ENCODE data around the gene FARSB. TPM values are rescaled to one million over a fixed set of nuclear protein-coding genes. Genes with fewer than 3 reads are reported as not detected.

The FARSB gene
- total RNA-seq, 1 experiment from 2014 or later: 50.7 TPM

DNA sequence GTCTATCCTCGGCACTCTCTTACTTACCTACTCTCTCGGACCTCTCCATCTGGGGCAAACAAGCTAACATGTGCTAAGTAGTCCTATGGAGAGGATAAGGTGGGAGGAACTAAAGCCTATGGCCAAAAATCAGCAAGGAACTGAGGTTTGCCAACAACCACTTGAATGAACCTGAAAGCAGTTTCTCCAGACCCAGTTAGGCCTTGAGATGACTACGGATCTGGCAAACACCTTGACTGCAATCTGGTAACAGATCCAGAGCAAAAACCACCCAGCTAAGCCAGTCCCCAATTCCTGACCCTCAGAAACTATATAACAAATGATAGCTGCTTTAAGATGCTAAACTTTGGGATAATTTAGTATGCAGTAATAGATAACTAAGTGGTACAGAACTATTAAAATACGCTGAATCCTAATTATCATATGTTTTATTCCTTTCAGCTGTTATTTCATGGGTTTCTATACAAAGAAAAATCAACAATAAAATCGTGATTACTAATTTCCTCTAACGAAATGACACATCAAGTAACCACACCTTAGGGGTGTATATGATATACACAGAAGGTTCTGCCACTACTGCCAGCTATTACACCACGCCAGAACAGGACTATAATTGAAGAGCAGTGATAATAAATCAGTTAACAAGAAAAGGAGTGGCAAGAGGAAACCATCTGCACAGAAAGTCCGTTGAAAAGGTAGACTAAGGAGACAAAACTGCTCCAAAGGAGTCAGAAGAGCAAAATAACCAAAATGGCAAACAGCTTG lies 3.2 kb downstream of the FARSB start:
- peaks cover 0 to 22% of the 10 kb centered on the region in 2 experiments; a peak in 2 of 4 replicates for H3K4me1 ChIP-seq (ENCODE audit: control insufficient read depth in 1 of 2, insufficient read depth in 2 of 2, low read length in 2 of 2)
- H3K79me2 ChIP-seq (ENCODE audit: insufficient read depth, low read length): peaks cover 90% of the 10 kb centered on the region
- H2AFZ ChIP-seq (ENCODE audit: low read depth, low read length, poor library complexity, severe bottlenecking): no peak overlapping the region
- H3K4me2 ChIP-seq (ENCODE audit: low read length): no peak overlapping the region
- H4K20me1 ChIP-seq (ENCODE audit: insufficient read depth): no peaks in the 10 kb centered on the region
- ChIA-PET CTCF (no interaction called here), POLR2A (no interaction called here), RAD21 (ENCODE audit: low non-redundant PET in 1 of 2, low total read pairs in 2 of 2, uncharacterized antibody in 2 of 2, unreplicated experiment in 2 of 2) (no interaction called here)
- H3K9me2 ChIP-seq (ENCODE audit: insufficient read depth): no peaks in the 10 kb centered on the region
- no peak overlapping the region for H3K4me3 ChIP-seq (replicated peaks in 1 of 2; ENCODE audit: low read depth in 1 of 2, low read length in 2 of 2)
- H3K27me3 ChIP-seq (ENCODE audit: insufficient read depth, low read length): no peaks in the 10 kb centered on the region
- no peaks in the 10 kb centered on the region for H3K9me3 ChIP-seq (ENCODE audit: control insufficient read depth in 1 of 2, insufficient read depth in 1 of 2, low read depth in 1 of 2, low read length in 2 of 2)
- BruUV-seq (replicated peaks): no TSS peak
- intact Hi-C loops (cut with micrococcal nuclease): no loop called here
- TF ChIP-seq CEBPB (IDR thresholded peaks at IDR 0.05; ENCODE audit: low read depth) (no peak), ELF1 (IDR thresholded peaks at IDR 0.05; ENCODE audit: borderline replicate concordance, low read depth) (no peak), EGR1 (IDR thresholded peaks at IDR 0.05; ENCODE audit: low read depth) (no peak), FOSL1 (IDR thresholded peaks at IDR 0.05; ENCODE audit: low read depth) (no peak), ZNF274 (IDR thresholded peaks at IDR 0.05; ENCODE audit: low read depth, low read length) (no peak), CBX3 (IDR thresholded peaks at IDR 0.05; ENCODE audit: low read depth) (no peak), JUND (IDR thresholded peaks at IDR 0.05) (no peak), RAD21 (IDR thresholded peaks at IDR 0.05; ENCODE audit: low read depth) (no peak), SP1 (IDR thresholded peaks at IDR 0.05; ENCODE audit: low read depth) (no peak), ZFX (IDR thresholded peaks at IDR 0.05) (no peak), YY1 (IDR thresholded peaks at IDR 0.05; ENCODE audit: extremely low read depth, insufficient replicate concordance, low read depth, low read length) (no peak), SRF (IDR thresholded peaks at IDR 0.05; ENCODE audit: low read depth) (no peak), EZH2 (IDR thresholded peaks at IDR 0.05) (no peak), EZH2phosphoT487 (IDR thresholded peaks at IDR 0.05; ENCODE audit: borderline replicate concordance) (no peak), POLR2AphosphoS5 (IDR thresholded peaks at IDR 0.05; ENCODE audit: low read depth, low read length) (no peak)
- TF ChIP-seq, protein P1, sequence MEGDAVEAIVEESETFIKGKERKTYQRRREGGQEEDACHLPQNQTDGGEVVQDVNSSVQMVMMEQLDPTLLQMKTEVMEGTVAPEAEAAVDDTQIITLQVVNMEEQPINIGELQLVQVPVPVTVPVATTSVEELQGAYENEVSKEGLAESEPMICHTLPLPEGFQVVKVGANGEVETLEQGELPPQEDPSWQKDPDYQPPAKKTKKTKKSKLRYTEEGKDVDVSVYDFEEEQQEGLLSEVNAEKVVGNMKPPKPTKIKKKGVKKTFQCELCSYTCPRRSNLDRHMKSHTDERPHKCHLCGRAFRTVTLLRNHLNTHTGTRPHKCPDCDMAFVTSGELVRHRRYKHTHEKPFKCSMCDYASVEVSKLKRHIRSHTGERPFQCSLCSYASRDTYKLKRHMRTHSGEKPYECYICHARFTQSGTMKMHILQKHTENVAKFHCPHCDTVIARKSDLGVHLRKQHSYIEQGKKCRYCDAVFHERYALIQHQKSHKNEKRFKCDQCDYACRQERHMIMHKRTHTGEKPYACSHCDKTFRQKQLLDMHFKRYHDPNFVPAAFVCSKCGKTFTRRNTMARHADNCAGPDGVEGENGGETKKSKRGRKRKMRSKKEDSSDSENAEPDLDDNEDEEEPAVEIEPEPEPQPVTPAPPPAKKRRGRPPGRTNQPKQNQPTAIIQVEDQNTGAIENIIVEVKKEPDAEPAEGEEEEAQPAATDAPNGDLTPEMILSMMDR (IDR thresholded peaks at IDR 0.05 in 2 of 3, conservative IDR thresholded peaks at IDR 0.05 in 1 of 3; ENCODE audit: borderline replicate concordance in 1 of 3, insufficient read depth in 1 of 3, low read depth in 2 of 3, low read length in 2 of 3): no peak
- TF ChIP-seq, protein P2, sequence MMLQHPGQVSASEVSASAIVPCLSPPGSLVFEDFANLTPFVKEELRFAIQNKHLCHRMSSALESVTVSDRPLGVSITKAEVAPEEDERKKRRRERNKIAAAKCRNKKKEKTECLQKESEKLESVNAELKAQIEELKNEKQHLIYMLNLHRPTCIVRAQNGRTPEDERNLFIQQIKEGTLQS (IDR thresholded peaks at IDR 0.05): no peak
- TF ChIP-seq, protein P3, sequence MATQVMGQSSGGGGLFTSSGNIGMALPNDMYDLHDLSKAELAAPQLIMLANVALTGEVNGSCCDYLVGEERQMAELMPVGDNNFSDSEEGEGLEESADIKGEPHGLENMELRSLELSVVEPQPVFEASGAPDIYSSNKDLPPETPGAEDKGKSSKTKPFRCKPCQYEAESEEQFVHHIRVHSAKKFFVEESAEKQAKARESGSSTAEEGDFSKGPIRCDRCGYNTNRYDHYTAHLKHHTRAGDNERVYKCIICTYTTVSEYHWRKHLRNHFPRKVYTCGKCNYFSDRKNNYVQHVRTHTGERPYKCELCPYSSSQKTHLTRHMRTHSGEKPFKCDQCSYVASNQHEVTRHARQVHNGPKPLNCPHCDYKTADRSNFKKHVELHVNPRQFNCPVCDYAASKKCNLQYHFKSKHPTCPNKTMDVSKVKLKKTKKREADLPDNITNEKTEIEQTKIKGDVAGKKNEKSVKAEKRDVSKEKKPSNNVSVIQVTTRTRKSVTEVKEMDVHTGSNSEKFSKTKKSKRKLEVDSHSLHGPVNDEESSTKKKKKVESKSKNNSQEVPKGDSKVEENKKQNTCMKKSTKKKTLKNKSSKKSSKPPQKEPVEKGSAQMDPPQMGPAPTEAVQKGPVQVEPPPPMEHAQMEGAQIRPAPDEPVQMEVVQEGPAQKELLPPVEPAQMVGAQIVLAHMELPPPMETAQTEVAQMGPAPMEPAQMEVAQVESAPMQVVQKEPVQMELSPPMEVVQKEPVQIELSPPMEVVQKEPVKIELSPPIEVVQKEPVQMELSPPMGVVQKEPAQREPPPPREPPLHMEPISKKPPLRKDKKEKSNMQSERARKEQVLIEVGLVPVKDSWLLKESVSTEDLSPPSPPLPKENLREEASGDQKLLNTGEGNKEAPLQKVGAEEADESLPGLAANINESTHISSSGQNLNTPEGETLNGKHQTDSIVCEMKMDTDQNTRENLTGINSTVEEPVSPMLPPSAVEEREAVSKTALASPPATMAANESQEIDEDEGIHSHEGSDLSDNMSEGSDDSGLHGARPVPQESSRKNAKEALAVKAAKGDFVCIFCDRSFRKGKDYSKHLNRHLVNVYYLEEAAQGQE (IDR thresholded peaks at IDR 0.05; ENCODE audit: low read depth): no peak
- TF ChIP-seq, protein P4, sequence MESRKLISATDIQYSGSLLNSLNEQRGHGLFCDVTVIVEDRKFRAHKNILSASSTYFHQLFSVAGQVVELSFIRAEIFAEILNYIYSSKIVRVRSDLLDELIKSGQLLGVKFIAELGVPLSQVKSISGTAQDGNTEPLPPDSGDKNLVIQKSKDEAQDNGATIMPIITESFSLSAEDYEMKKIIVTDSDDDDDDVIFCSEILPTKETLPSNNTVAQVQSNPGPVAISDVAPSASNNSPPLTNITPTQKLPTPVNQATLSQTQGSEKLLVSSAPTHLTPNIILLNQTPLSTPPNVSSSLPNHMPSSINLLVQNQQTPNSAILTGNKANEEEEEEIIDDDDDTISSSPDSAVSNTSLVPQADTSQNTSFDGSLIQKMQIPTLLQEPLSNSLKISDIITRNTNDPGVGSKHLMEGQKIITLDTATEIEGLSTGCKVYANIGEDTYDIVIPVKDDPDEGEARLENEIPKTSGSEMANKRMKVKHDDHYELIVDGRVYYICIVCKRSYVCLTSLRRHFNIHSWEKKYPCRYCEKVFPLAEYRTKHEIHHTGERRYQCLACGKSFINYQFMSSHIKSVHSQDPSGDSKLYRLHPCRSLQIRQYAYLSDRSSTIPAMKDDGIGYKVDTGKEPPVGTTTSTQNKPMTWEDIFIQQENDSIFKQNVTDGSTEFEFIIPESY (IDR thresholded peaks at IDR 0.05; ENCODE audit: extremely low read depth, insufficient replicate concordance, low read length): no peak
- no peak for DNase-seq (ENCODE audit: low read depth, low spot score)
- H3K36me3 ChIP-seq (ENCODE audit: control insufficient read depth in 1 of 2, insufficient read depth in 2 of 2, low read length in 2 of 2): peaks cover 3 to 6% of the 10 kb centered on the region in 2 experiments; a peak in 3 of 4 replicates
- H3K9ac ChIP-seq (ENCODE audit: low read length): no peak overlapping the region
- no peak for ATAC-seq
- H3K27ac ChIP-seq (ENCODE audit: low read depth, low read length): no peak overlapping the region
